GM20431 (cell line): ENCODE measurements around the gene UNC80.

Experiments
- in situ Hi-C: fragments of 300-500 bp; cut with MseI, MboI; formaldehyde crosslinking; loops from one replicate; pipeline ENCODE4 v1.15.0; 2020; ENCODE audit warnings: low sequenced_read_pairs; ENCODE audit not compliant: unreplicated experiment

UNC80 gene

DNA sequence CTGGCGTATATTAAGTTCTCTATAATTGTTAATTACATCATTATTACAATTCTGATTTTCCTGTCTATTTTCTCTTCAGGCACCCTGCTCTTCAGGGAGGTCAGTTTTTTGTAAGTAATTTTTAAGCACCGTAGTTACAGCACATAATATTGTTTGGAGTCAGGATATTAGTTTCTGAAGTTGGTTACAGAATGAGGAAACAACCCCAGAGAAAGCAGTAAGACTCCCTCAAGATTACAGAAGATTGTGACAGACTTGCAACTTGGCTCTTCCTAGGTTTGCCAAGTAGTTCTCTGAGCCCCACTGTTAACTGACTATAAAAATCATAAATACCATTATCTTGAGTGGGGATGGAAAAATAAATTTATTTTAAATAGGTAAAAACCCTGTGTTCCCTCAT lies 231.7 kb downstream of the UNC80 start:
- in situ Hi-C loops: no loop called here

DNA sequence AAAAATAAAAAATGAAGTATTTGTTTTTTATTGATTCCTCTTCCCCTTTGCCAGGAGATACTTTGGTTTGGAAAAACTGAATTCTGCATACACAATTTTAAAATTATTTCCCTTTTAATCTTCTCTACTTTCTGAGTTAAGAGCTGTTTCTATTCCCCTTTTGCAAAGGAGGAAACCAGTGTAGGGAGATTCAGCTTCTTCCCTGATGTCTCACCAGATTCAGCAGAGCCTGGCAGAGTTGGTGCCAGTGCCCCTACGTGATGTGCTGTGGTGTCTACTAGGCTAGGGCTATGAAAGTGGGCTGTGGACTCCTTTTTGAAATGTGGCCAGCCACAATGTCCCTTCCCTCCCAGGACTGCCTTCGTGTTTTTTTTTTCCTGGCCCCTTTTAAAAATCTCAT lies 233.2 kb downstream of the UNC80 start:
- in situ Hi-C loops: no loop called here

DNA sequence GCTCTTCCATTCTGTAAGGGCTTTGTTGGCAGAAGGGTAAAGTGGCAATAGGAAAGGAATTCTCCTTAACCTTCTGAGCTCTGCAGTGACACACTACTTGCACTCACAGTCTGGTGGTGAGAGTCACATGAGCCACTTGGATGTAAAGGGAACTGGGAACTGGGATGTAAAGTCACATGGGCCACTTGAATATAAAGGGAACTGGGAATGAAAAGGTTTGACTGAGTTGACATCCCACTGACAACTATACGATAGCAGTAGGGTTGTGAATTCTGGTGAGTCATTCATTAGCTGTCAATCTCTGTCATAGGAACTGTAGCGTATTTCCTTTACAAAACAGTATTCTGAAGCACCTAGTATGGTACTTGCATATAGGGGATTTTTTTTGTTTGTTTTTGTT lies 236.3 kb downstream of the UNC80 start:
- in situ Hi-C loops: no loop called here

DNA sequence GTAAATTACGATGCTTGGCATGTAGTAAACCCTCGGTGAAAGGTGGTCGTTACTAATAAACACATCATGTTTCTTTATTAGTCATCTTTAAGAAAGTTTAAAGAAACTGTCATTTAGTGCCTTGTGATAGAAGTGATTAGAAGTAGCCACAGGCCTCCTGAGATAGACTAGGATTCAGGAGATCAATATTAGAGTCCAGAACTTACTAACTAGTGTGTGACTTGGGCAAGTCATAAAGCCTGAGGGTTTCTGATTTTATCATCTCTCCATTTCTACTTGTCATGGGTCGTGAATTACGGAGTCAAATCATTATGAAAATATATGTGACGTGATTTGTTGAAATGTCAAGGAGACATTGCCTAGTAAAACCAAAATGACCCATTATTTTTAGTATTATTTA lies 237.5 kb downstream of the UNC80 start:
- in situ Hi-C loops: no loop called here

DNA sequence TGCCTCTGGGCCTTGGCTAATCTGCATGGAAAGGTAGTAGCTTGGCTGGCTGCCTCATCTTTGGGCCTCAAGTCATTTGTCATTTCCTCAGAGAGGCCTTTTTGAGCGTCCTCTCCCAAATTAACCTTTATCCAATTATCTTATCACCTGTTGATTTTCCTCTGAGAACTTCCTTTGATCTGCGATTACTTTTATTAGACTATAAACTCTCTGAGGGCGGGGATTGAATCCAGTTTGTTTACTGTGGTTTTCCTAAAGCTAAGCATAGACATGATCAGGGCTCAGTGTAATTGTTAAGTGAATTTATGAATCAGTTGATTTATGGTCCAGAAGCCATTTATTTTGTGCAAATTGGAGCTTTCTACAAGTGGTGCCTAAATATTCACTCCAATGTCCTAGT lies 238.3 kb downstream of the UNC80 start:
- in situ Hi-C loops: no loop called here

DNA sequence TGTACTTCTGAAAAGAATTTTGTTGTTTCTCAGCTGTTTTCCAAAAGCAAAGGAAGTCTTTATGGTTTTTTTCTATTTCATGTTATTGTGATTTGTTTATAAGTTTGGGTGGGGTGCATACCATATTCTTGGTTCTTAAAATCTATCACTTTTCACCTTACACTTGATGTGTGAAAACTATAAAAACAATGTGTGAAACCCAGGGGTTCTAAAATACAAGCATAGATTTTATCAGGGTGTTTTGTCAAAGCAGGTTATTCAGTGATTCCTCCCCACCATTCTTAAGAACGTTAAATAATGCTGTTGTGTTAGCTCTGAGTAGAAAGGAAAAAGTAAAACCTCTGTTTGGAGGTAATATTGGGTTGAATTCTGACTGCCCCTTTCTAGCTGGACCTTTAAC lies 248.5 kb downstream of the UNC80 start:
- in situ Hi-C loops: no loop called here

DNA sequence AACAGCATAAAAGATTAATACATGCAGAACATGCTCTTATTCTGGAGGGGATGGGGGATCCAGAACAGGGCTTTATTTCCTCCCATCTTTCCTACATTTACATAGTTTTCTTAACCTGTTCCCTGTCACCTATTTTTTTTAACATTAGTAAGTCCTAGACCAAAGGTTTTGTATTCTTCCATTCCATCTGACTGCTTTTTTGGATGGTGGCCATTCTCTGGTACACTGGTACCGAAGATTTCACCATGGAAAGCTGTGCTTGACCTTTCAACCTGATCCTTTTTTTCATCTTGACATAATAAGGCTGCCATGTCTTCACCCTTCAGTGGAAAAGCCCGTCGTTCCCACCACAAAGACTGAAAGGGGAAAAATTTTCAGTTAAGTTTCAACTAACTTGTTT lies 251.2 kb downstream of the UNC80 start:
- in situ Hi-C loops: no loop called here

DNA sequence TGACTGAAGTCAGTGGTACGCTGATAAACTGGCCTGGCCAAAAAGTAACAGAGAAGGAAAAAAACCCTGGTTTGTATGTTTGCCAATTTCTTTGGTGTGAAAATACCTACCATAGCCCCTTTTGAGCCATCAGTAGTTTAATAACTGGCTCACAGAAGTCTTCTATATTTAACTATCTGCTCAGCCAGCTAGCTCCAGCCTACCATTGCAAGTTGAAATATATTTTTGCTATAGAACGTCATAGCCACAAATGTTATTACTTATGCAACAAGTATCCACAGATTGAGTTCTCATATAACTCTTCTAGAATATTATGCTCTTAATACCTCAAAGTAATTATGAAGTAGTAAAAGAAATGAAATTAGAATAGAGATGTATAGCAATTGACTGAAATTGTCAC lies 256.0 kb downstream of the UNC80 start:
- in situ Hi-C loops: no loop called here

GRCh38 chr2:210028178-210028577 lies 256.5 kb downstream of the UNC80 start:
- in situ Hi-C loops: no loop called here

DNA sequence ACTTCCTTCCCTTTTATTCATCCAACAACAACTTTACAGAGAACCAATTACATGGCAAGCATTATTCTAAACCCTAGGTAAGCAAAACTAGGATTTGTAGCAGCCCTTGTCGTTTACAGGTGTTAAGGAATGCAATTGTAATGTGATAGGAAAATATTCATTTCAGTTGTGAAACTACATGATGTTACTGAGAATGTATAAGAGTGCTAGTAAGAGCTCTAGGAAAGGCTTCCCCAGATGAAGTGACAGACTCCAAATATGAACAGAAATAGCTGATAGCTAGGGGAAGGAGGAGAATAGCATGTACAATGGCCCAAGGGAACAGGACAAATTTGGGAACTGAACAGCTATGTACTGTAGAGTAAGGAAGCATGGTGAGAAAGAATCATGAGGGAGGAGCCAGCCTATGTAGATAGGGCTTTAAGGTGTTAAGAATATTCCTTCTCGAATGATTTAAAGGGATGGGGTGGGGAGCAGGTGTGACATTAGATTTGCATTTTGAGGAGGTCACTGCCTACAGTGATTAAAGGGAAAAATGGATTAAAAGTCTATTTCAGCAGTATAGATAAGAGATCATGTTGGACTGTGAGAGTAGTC lies 262.6 kb downstream of the UNC80 start:
- in situ Hi-C loops: no loop called here

GRCh38 chr2:210035679-210036078 lies 264.0 kb downstream of the UNC80 start:
- in situ Hi-C loops: no loop called here

DNA sequence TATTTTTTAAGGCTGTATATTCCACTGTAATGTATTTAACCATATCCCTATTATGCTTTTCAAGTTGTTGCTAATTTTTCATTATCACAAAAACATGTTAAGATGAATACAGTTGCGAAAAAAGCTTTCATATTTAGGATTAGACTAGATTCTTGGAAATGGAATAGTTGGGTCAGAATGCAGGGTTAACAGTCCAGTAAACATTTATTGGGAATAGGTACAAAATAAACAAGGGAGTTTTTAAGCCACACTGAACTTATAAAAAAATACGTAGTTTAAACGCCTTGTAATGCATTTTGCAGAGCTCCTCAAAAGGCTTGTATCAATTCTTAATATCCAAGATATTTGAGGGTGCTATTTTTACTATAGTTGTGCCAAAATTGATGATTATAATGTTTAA lies 266.4 kb downstream of the UNC80 start:
- in situ Hi-C loops: no loop called here

GRCh38 chr2:210046851-210047500 lies 275.3 kb downstream of the UNC80 start:
- in situ Hi-C loops: no loop called here
